GM21529 (cell line): ENCODE measurements around the gene MRPL10.
A peak's percentile ranks its signal among the peaks of the same experiment; 100 is the strongest.

ENCODE experiments used
- ATAC-seq: cut with Tn5 transposase; IDR thresholded peaks from one replicate; pipeline ENCODE4 v1.9.1; 2021; ENCODE audit not compliant: unreplicated experiment

MRPL10 gene

GRCh38 chr17:47840742-47841487, 9.6 kb upstream of the MRPL10 start, which contains the start of gene SCRN2:
TSS of gene SCRN2 (minus strand) at chr17:47841273. CDS start at chr17:47840843, 430 bp downstream.
- ATAC-seq = peak; percentile 90

GRCh38 chr17:47840001-47840741, 8.8 kb upstream of the MRPL10 start:
- ATAC-seq = no peak

GRCh38 chr17:47839071-47839470, 7.7 kb upstream of the MRPL10 start:
- no peak for ATAC-seq

- ATAC-seq = no peak
Observed at GRCh38 chr17:47838636-47839035, 7.3 kb upstream of the MRPL10 start.

- ATAC-seq = no peak
Observed at GRCh38 chr17:47837401-47838039, 6.2 kb upstream of the MRPL10 start.

- no peak for ATAC-seq
Observed at GRCh38 chr17:47836601-47837000, 5.3 kb upstream of the MRPL10 start.

- ATAC-seq = no peak
Observed at GRCh38 chr17:47834756-47835155, 3.4 kb upstream of the MRPL10 start.

- no peak for ATAC-seq
Observed at GRCh38 chr17:47831934-47832327, 590 bp upstream of the MRPL10 start.

GRCh38 chr17:47830396-47831002, 842 bp downstream of the MRPL10 start:
- no peak for ATAC-seq

GRCh38 chr17:47829870-47830269, 1.5 kb downstream of the MRPL10 start:
- ATAC-seq = no peak

- no peak for ATAC-seq
Observed at GRCh38 chr17:47823519-47823918, 7.8 kb downstream of the MRPL10 start.

GRCh38 chr17:47822785-47823184, 8.6 kb downstream of the MRPL10 start:
- ATAC-seq = no peak

- ATAC-seq = peak; percentile 91
Observed at GRCh38 chr17:47821424-47822391, 9.6 kb downstream of the MRPL10 start, which contains the start of gene OSBPL7. TSS of gene OSBPL7 (minus strand) at chr17:47821794. CDS start at chr17:47820278, 1,516 bp downstream.

GRCh38 chr17:47821031-47821423, 10.3 kb downstream of the MRPL10 start:
- ATAC-seq = no peak

- no peak for ATAC-seq
Observed at GRCh38 chr17:47820033-47820789, 11.1 kb downstream of the MRPL10 start.

GRCh38 chr17:47819475-47819874, 11.9 kb downstream of the MRPL10 start:
- no peak for ATAC-seq

GRCh38 chr17:47818002-47818695, 13.2 kb downstream of the MRPL10 start:
- no peak for ATAC-seq

- no peak for ATAC-seq
Observed at GRCh38 chr17:47816947-47817346, 14.4 kb downstream of the MRPL10 start.
